PC-9 (cell line): Measurements from ENCODE around the gene ANKS1B.

Source experiments
- EZH2 ChIP-seq: fragments of 200-600 bp; sonication (generic); IDR thresholded peaks from 2 replicates; pipeline ENCODE4 v1.8.0; 2017; ENCODE audit warnings: antibody characterized with exemption, low read depth
- TF ChIP-seq, protein P1 (sequence below): fragments of 200-600 bp; sonication (generic); conservative IDR thresholded peaks from 2 replicates; pipeline ENCODE4 v1.6.1; 2017; ENCODE audit warnings: mixed run types, antibody characterized with exemption, mild to moderate bottlenecking, moderate library complexity

DNA sequence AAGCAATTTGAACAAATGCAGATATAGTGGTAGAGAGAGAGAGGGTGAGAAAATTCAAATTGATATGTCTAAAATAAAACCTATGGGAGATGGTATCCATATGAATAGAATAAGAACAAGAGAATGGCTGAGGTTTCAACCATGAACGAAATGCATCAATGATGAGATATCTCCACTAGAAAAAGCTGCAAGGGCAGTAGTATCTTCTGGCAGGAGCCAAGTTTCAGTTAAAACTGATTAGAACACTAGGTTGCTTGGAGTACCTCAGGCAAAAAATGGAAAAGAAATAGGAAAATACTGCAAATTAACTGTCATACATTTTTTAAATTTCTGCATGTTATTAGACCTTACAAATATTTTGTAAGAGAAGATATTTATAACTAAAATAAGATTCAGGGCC lies 151.3 kb downstream of the ANKS1B start:
- TF ChIP-seq, protein P1, sequence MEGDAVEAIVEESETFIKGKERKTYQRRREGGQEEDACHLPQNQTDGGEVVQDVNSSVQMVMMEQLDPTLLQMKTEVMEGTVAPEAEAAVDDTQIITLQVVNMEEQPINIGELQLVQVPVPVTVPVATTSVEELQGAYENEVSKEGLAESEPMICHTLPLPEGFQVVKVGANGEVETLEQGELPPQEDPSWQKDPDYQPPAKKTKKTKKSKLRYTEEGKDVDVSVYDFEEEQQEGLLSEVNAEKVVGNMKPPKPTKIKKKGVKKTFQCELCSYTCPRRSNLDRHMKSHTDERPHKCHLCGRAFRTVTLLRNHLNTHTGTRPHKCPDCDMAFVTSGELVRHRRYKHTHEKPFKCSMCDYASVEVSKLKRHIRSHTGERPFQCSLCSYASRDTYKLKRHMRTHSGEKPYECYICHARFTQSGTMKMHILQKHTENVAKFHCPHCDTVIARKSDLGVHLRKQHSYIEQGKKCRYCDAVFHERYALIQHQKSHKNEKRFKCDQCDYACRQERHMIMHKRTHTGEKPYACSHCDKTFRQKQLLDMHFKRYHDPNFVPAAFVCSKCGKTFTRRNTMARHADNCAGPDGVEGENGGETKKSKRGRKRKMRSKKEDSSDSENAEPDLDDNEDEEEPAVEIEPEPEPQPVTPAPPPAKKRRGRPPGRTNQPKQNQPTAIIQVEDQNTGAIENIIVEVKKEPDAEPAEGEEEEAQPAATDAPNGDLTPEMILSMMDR, result no peak
- TF ChIP-seq EZH2, result no peak
